IMR-90 (cell line): ENCODE data around the gene MAP4K1. TPM values are rescaled to one million over a fixed set of nuclear protein-coding genes. Genes with fewer than 3 reads are reported as not detected.
A peak's percentile ranks its signal among the peaks of the same experiment; 100 is the strongest.

Experiments
- ATAC-seq: fragments of 200-7000 bp; cut with Tn5 transposase; 2 replicates; pipeline ENCODE4 v1.9.1; 2020; ENCODE audit warnings: low read depth, mild to moderate bottlenecking, moderate library complexity
- BruUV-seq: library from RNA; stranded (reverse); fragments of 400-500 nt; replicated peaks from 2 replicates; lab custom pipeline; 2021; lab: Mats Ljungman, UMichigan
- CTCF ChIA-PET: fragments of 300-600 bp; formaldehyde crosslinking; extraction: SDS; loops from one replicate; lab custom pipeline; 2021; ENCODE audit warnings: antibody characterized with exemption; lab: Yijun Ruan, JAX
- POLR2A ChIA-PET: fragments of 300-600 bp; sonication (Branson Sonifier 250); formaldehyde crosslinking; loops from one replicate; lab custom pipeline; 2022; ENCODE audit warnings: antibody characterized with exemption; ENCODE audit not compliant: unreplicated experiment; lab: Charles Lee
- DNase-seq: peaks from one replicate; pipeline ENCODE4 v3.0.0; 2013
- H2AFZ ChIP-seq: replicated peaks from 2 replicates; pipeline ENCODE3; 2013; ENCODE audit warnings: low read length, mild to moderate bottlenecking; ENCODE audit not compliant: poor library complexity
- H2AK5ac ChIP-seq: 2 replicates; pipeline ENCODE4 v1.6.1; 2013; ENCODE audit warnings: low read depth, low read length, inconsistent platforms
- H2AK9ac ChIP-seq: replicated peaks from 2 replicates; pipeline ENCODE3; 2013; ENCODE audit warnings: mild to moderate bottlenecking, low read depth, low read length, moderate library complexity; ENCODE audit not compliant: poor library complexity
- H2BK120ac ChIP-seq: 2 replicates; pipeline ENCODE4 v1.6.1; 2013; ENCODE audit warnings: low read depth, low read length, inconsistent platforms
- H2BK15ac ChIP-seq: 3 replicates; pipeline ENCODE4 v1.6.1; 2013; ENCODE audit warnings: low read depth, low read length, inconsistent platforms
- H2BK20ac ChIP-seq: 2 replicates; pipeline ENCODE4 v1.6.1; 2013; ENCODE audit warnings: low read depth, mild to moderate bottlenecking, inconsistent platforms, low read length, moderate library complexity
- H2BK5ac ChIP-seq: 2 replicates; pipeline ENCODE4 v1.6.1; 2013; ENCODE audit warnings: mild to moderate bottlenecking, low read depth, low read length, inconsistent platforms; ENCODE audit not compliant: poor library complexity, severe bottlenecking
- H3K14ac ChIP-seq: replicated peaks from 2 replicates; pipeline ENCODE4 v1.6.1; 2013; ENCODE audit warnings: low read depth, low read length, inconsistent platforms
- H3K18ac ChIP-seq: 2 replicates; pipeline ENCODE4 v1.6.1; 2013; ENCODE audit warnings: low read depth, low read length, control low read depth
- H3K23ac ChIP-seq: 2 replicates; pipeline ENCODE4 v1.6.1; 2013; ENCODE audit warnings: low read depth, low read length, inconsistent platforms
- H3K27ac ChIP-seq: 2 replicates; pipeline ENCODE4 v1.5.1; 2013; ENCODE audit warnings: mild to moderate bottlenecking, control low read depth, low read length; ENCODE audit not compliant: insufficient read depth
- H3K27me3 ChIP-seq: 2 replicates; pipeline ENCODE4 v1.6.1; 2013; ENCODE audit warnings: low read length; ENCODE audit not compliant: control insufficient read depth, insufficient read depth
- H3K36me3 ChIP-seq: 2 replicates; pipeline ENCODE4 v1.6.1; 2013; ENCODE audit warnings: low read length, mixed read lengths; ENCODE audit not compliant: control insufficient read depth, insufficient read depth
- H3K4ac ChIP-seq: 2 replicates; pipeline ENCODE4 v1.6.1; 2013; ENCODE audit warnings: low read depth, low read length, inconsistent platforms
- H3K4me1 ChIP-seq: 2 replicates; pipeline ENCODE4 v1.6.1; 2013; ENCODE audit warnings: low read length, mixed read lengths; ENCODE audit not compliant: control insufficient read depth, insufficient read depth
- H3K4me2 ChIP-seq: 2 replicates; pipeline ENCODE4 v1.6.1; 2013; ENCODE audit warnings: low read depth, mild to moderate bottlenecking, control low read depth, low read length, moderate library complexity
- H3K4me3 ChIP-seq: 2 replicates; pipeline ENCODE4 v1.5.1; 2013; ENCODE audit warnings: low read depth, mild to moderate bottlenecking, control low read depth, low read length, moderate library complexity; ENCODE audit not compliant: insufficient read depth
- H3K56ac ChIP-seq: 2 replicates; pipeline ENCODE4 v1.6.1; 2013; ENCODE audit warnings: low read length, inconsistent platforms; ENCODE audit not compliant: insufficient read depth; ENCODE audit errors: extremely low read depth
- H3K79me1 ChIP-seq, 2 experiments: 2 replicates each; pipeline ENCODE4 v1.6.1; 2013; ENCODE audit warnings: low read length in 2 of 2, inconsistent platforms in 1 of 2, low read depth in 1 of 2
- H3K9ac ChIP-seq: 2 replicates; pipeline ENCODE4 v1.6.1; 2013; ENCODE audit warnings: low read depth, low read length, control low read depth
- H3K9me1 ChIP-seq: 2 replicates; pipeline ENCODE4 v1.6.1; 2013; ENCODE audit warnings: low read length, inconsistent platforms; ENCODE audit not compliant: insufficient read depth
- H3K9me3 ChIP-seq: 2 replicates; pipeline ENCODE4 v1.6.1; 2013; ENCODE audit warnings: low read length; ENCODE audit not compliant: control insufficient read depth, insufficient read depth
- H4K20me1 ChIP-seq: 2 replicates; pipeline ENCODE4 v1.6.1; 2013; ENCODE audit warnings: low read length, inconsistent platforms; ENCODE audit not compliant: insufficient read depth
- H4K5ac ChIP-seq: 2 replicates; pipeline ENCODE4 v1.6.1; 2013; ENCODE audit warnings: mild to moderate bottlenecking, low read depth, low read length, control low read depth
- H4K8ac ChIP-seq, 2 experiments: 2 replicates each; pipeline ENCODE4 v1.6.1; 2013; ENCODE audit warnings: low read depth in 2 of 2, low read length in 2 of 2, control low read depth in 1 of 2, inconsistent platforms in 1 of 2
- H4K91ac ChIP-seq: 2 replicates; pipeline ENCODE4 v1.6.1; 2013; ENCODE audit warnings: low read depth, low read length, inconsistent platforms; ENCODE audit not compliant: insufficient read depth
- BHLHE40 ChIP-seq: fragments of 150-350 bp; IDR thresholded peaks from 2 replicates; pipeline ENCODE4 v1.6.1; 2016; ENCODE audit warnings: mild to moderate bottlenecking, low read depth, low read length
- CHD1 ChIP-seq: IDR thresholded peaks from 2 replicates; pipeline ENCODE4 v1.6.1; 2012; ENCODE audit warnings: low read depth, low read length, improper control_type of control experiment
- CTCF ChIP-seq: conservative IDR thresholded peaks from 2 replicates; pipeline ENCODE4 v1.5.1; 2012; ENCODE audit warnings: mild to moderate bottlenecking, low read depth, low read length, improper control_type of control experiment
- ELK1 ChIP-seq: fragments of 150-350 bp; IDR thresholded peaks from 2 replicates; pipeline ENCODE4 v1.6.1; 2016; ENCODE audit warnings: low read depth, mild to moderate bottlenecking, low read length, moderate library complexity, borderline replicate concordance
- FOS ChIP-seq: fragments of 150-350 bp; IDR thresholded peaks from 2 replicates; pipeline ENCODE4 v1.6.1; 2016; ENCODE audit warnings: low read depth, low read length
- MAFK ChIP-seq: IDR thresholded peaks from 2 replicates; pipeline ENCODE4 v1.6.1; 2012; ENCODE audit warnings: low read depth, low read length, improper control_type of control experiment
- MAZ ChIP-seq: IDR thresholded peaks from 2 replicates; pipeline ENCODE4 v1.6.1; 2012; ENCODE audit warnings: low read depth, mild to moderate bottlenecking, low read length, improper control_type of control experiment, moderate library complexity, borderline replicate concordance
- MXI1 ChIP-seq: IDR thresholded peaks from 2 replicates; pipeline ENCODE4 v1.6.1; 2012; ENCODE audit warnings: low read depth, mild to moderate bottlenecking, low read length, moderate library complexity, borderline replicate concordance
- NFE2L2 ChIP-seq: fragments of 150-350 bp; IDR thresholded peaks from 2 replicates; pipeline ENCODE4 v1.6.1; 2016; ENCODE audit warnings: low read depth, mild to moderate bottlenecking, low read length
- POLR2A ChIP-seq: IDR thresholded peaks from 2 replicates; pipeline ENCODE4 v1.6.1; 2012; ENCODE audit warnings: mild to moderate bottlenecking, low read depth, low read length
- RAD21 ChIP-seq: IDR thresholded peaks from 2 replicates; pipeline ENCODE4 v1.6.1; 2012; ENCODE audit warnings: low read length, improper control_type of control experiment
- RCOR1 ChIP-seq: IDR thresholded peaks from 2 replicates; pipeline ENCODE4 v1.6.1; 2012; ENCODE audit warnings: mild to moderate bottlenecking, low read length, improper control_type of control experiment; ENCODE audit not compliant: insufficient replicate concordance
- RFX5 ChIP-seq: IDR thresholded peaks from 2 replicates; pipeline ENCODE4 v1.8.0; 2012; ENCODE audit warnings: low read depth, mild to moderate bottlenecking, low read length, moderate library complexity
- SMC3 ChIP-seq: fragments of 150-350 bp; IDR thresholded peaks from 2 replicates; pipeline ENCODE4 v1.6.1; 2016; ENCODE audit warnings: low read depth, mild to moderate bottlenecking, antibody characterized with exemption, low read length, moderate library complexity
- USF2 ChIP-seq: fragments of 150-350 bp; IDR thresholded peaks from 2 replicates; pipeline ENCODE4 v1.6.1; 2017; ENCODE audit warnings: mild to moderate bottlenecking, antibody characterized with exemption, low read length, low read depth
- WGBS, 2 experiments: methylation state at CpG; one replicate each; pipeline versions ENCODE4 v1.1.5 to v1.1.7; 2013; ENCODE audit warnings: missing lambda C conversion rate in 2 of 2; ENCODE audit not compliant: insufficient read length in 1 of 2; ENCODE audit errors: extremely low coverage in 2 of 2; 5-methylcytosine and 5-hydroxymethylcytosine counted together
- dilution Hi-C: fragments of 300-500 bp; cut with HindIII; formaldehyde crosslinking; loops from one replicate; pipeline ENCODE4 v1.14.3; 2018; ENCODE audit warnings: low sequenced_read_pairs; ENCODE audit not compliant: unreplicated experiment
- in situ Hi-C: fragments of 300-500 bp; cut with MboI; formaldehyde crosslinking; loops from 3 replicates; pipeline ENCODE4 v1.14.3; 2019; ENCODE audit warnings: low sequenced_read_pairs, inconsistent platforms, mixed read lengths
- intact Hi-C: fragments of 100-400 bp; cut with micrococcal nuclease; formaldehyde crosslinking; loops from 2 replicates; pipeline ENCODE4 v1.10.0; 2022
- polyA plus RNA-seq, 3 experiments: library from polyadenylated mRNA; depleted of rRNA; stranded (reverse); fragments of >200 nt; gene quantifications; 2 replicates each; pipeline ENCODE4 v1.2.3, GENCODE V29; 2012; ENCODE audit warnings: low replicate concordance in 1 of 3
- total RNA-seq: library from RNA; depleted of rRNA; stranded (reverse); fragments of >200 nt; gene quantifications from 2 replicates; pipeline ENCODE4 v1.2.3, GENCODE V29; 2012

Gene MAP4K1
- total and polyA plus RNA-seq, 2 of the 4 experiments (the other 2 are of a cell fraction), result 0.22 TPM; not detected in 1

GRCh38 chr19:38650172-38650775 is 32.5 kb upstream of the MAP4K1 start:
- H4K8ac ChIP-seq, result peak overlapping the region; percentile 18 to 91; a peak in 2 of 4 replicates
- H4K91ac ChIP-seq, result peak overlapping the region; percentile 30
- H3K4me1 ChIP-seq, result peaks cover 35% of the 10 kb centered on the region
- intact Hi-C loops, result loop anchor here (5.0 kb wide), 1 partner anchor 37 kb away; no protein-coding TSS in a partner anchor
- peaks cover 0 to 27% of the 10 kb centered on the region in 2 experiments; a peak in 2 of 4 replicates for H3K79me1 ChIP-seq
- peak overlapping the region; percentile 40 for H4K5ac ChIP-seq
- peak overlapping the region; percentile 93 for H2BK5ac ChIP-seq
- no peak overlapping the region for H2AFZ ChIP-seq
- H4K20me1 ChIP-seq, result peaks cover 66% of the 10 kb centered on the region
- H2BK20ac ChIP-seq, result 0 out of 2 replicates have a peak overlapping the region, but pooled peaks have one; percentile 58
- no peak for TF ChIP-seq FOS
- no peak for TF ChIP-seq CHD1
- TF ChIP-seq RAD21, result no peak
- no peak for TF ChIP-seq MXI1
- TF ChIP-seq ELK1, result no peak
- TF ChIP-seq POLR2A, result no peak
- no peak for TF ChIP-seq RCOR1
- no peak for TF ChIP-seq CTCF
- TF ChIP-seq BHLHE40, result no peak
- no peak for TF ChIP-seq MAFK
- TF ChIP-seq SMC3, result no peak
- no peak for TF ChIP-seq RFX5
- no peak for TF ChIP-seq NFE2L2
- TF ChIP-seq MAZ, result no peak
- no peak for TF ChIP-seq USF2
- no peak for ATAC-seq
- H2BK15ac ChIP-seq, result peak overlapping the region; percentile 72; the same call in 1 of the 3 replicates
- H3K4me2 ChIP-seq, result peak overlapping the region; percentile 100
- peak overlapping the region; percentile 97 for H3K56ac ChIP-seq
- no peaks in the 10 kb centered on the region for H3K27me3 ChIP-seq
- H3K9ac ChIP-seq, result peak overlapping the region; percentile 100
- H3K4ac ChIP-seq, result peak overlapping the region; percentile 83
- dilution Hi-C loops, result no loop called here
- POLR2A ChIA-PET, result interaction anchor here (0.6 kb wide), 1 partner anchor 330 kb away, joined by 9 read pairs; no protein-coding TSS in a partner anchor
- H3K9me3 ChIP-seq, result no peaks in the 10 kb centered on the region
- peak overlapping the region; percentile 97 for H3K23ac ChIP-seq
- no CpG with 5 or more reads among the region's 8 CpGs for WGBS, 2 experiments
- peak overlapping the region; percentile 97 for H2AK5ac ChIP-seq
- peak overlapping the region; percentile 93 for H3K18ac ChIP-seq
- H3K36me3 ChIP-seq, result 0 out of 2 replicates have a peak, but pooled peaks cover 1% of the 10 kb centered on the region
- H2AK9ac ChIP-seq, result peak overlapping the region; percentile 88
- no TSS peak for BruUV-seq
- CTCF ChIA-PET, result interaction anchor here (0.6 kb wide), 1 partner anchor 16 kb away, joined by 4 read pairs; no protein-coding TSS in a partner anchor
- peak overlapping the region; percentile 80 for H3K4me3 ChIP-seq
- peak overlapping the region; percentile 91 for H3K27ac ChIP-seq
- H3K14ac ChIP-seq, result peak overlapping the region; percentile 93
- H3K9me1 ChIP-seq, result peaks cover 14% of the 10 kb centered on the region
- peak overlapping the region; percentile 75 for H2BK120ac ChIP-seq
- in situ Hi-C loops, result no loop called here
- DNase-seq, result no peak
